K562 (cell line): ENCODE data around the gene CCDC183. TPM values are rescaled to one million over a fixed set of nuclear protein-coding genes. Genes with fewer than 3 reads are reported as not detected.
A peak's percentile ranks its signal among the peaks of the same experiment; 100 is the strongest.

Source experiments
- ARID2 ChIP-seq: fragments of 450-650 bp; IDR thresholded peaks from 2 replicates; pipeline ENCODE4 v1.6.1; 2017; ENCODE audit warnings: antibody characterized with exemption, mild to moderate bottlenecking
- FIP1L1 ChIP-seq: fragments of 200-400 bp; formaldehyde crosslinking; IDR thresholded peaks from 2 replicates; pipeline ENCODE4 v1.6.1; 2018; ENCODE audit warnings: mild to moderate bottlenecking, low read depth, low read length; ENCODE audit not compliant: poor library complexity, severe bottlenecking
- JUND ChIP-seq, 2 experiments: IDR thresholded peaks; 2 replicates in 1 of 2; 3 replicates in 1 of 2; pipeline ENCODE4 v1.6.1; 2011; ENCODE audit warnings: borderline replicate concordance in 2 of 2, low read depth in 2 of 2, low read length in 2 of 2, improper control_type of control experiment in 1 of 2, missing biosample characterization in 1 of 2, missing genetic modification characterization in 1 of 2, missing genetic modification reagents in 1 of 2
- KLF6 ChIP-seq: fragments of 250-450 bp; sonication (Bioruptor Pico); IDR thresholded peaks from 2 replicates; pipeline ENCODE4 v1.4.0; 2020; ENCODE audit warnings: mild to moderate bottlenecking, moderate library complexity, borderline replicate concordance
- NFXL1 ChIP-seq: fragments of 450-650 bp; formaldehyde crosslinking; IDR thresholded peaks from 2 replicates; pipeline ENCODE4 v1.4.0; 2021; ENCODE audit warnings: mild to moderate bottlenecking
- POLR2AphosphoS5 ChIP-seq: IDR thresholded peaks from 2 replicates; pipeline ENCODE4 v1.6.1; 2011; ENCODE audit warnings: mild to moderate bottlenecking, low read depth, low read length, moderate library complexity; ENCODE audit not compliant: control insufficient read depth, insufficient read depth
- polyA plus RNA-seq, 8 experiments: library from polyadenylated mRNA; depleted of rRNA in 4 of 8; stranded (reverse) in 5 of 8; unstranded in 3 of 8; fragments of >200 nt; fragmentation: Nextera tagmentation in 2 of 8; fragmentation: Illumina TruSeq in 1 of 8; extraction: Ambion mirVana in 2 of 8; extraction: Trizol in 1 of 8; gene quantifications; 2 replicates each; pipeline versions ENCODE4 v1.2.1 to v1.2.3, GENCODE V29; 2011 to 2014; ENCODE audit warnings: inconsistent platforms in 1 of 8, missing spikeins in 1 of 8
- total RNA-seq, 7 experiments: library from RNA; depleted of rRNA in 6 of 7; stranded (reverse); fragments of >200 nt in 6 of 7; fragmentation: Illumina TruSeq in 2 of 7; extraction: Trizol in 2 of 7; gene quantifications; 2 replicates each; pipeline versions ENCODE4 v1.2.1 to v1.2.3, GENCODE V29; 2011 to 2021; ENCODE audit warnings: low replicate concordance in 1 of 7
- TF ChIP-seq, protein P1 (sequence below): fragments of 450-650 bp; IDR thresholded peaks from 2 replicates; pipeline ENCODE4 v1.6.1; 2016; ENCODE audit warnings: low read depth
- TF ChIP-seq, protein P2 (sequence below), 2 experiments: fragments of 450-650 bp; IDR thresholded peaks; 2 replicates each; pipeline ENCODE4 v1.6.1; 2018; ENCODE audit warnings: mild to moderate bottlenecking in 2 of 2, low read depth in 1 of 2; ENCODE audit not compliant: partially characterized antibody in 2 of 2
- TF ChIP-seq, protein P3 (sequence below): fragments of 250-450 bp; sonication (Bioruptor Pico); IDR thresholded peaks from 2 replicates; pipeline ENCODE4 v1.4.0; 2020; ENCODE audit warnings: mild to moderate bottlenecking, moderate library complexity

CCDC183 gene
- total and polyA plus RNA-seq, 9 of the 15 experiments (the other 6 are each of a cell fraction or from before 2014, with no cell fraction given): 0.21 to 0.60 (median 0.29) TPM; not detected in 4

DNA sequence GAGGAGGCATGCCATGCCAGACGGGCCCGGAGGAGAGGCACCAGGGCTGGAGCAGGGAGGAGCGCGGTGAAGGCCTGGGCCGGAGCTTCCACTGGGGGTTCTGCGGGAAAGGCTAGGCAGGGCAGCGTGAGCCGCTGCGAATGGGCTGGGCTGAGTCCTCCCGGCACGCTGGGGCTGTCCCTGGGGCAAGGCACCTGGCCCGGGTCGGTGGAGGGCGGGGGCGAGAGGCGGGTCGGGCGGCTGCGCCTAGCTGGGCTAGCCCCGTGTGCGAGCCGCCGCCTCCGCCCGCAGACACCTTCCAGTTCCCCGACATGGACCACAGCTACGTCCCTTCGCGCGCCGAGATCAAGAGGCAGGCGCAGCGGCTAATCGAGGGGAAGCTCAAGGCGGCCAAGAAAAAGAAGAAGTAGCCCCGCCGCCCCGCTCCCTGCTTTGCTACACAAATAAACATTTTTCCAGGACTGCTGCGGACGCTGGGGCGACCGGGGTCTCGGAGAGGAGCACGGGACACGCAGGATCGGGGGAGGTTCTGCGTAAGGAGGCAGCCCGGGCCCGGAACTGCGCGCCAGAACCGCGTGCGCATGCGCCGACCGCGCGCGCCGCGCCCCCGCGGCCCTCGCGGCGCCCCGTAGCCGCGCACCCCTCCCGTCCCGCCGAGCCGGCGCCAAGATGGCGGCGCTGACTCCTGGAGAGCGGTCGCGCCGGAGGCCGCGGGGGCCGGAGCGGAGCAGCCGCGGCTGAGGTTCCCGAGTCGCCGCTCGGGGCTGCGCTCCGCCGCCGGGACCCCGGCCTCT, 11.3 kb downstream of the CCDC183 start, which contains the start of gene RABL6 (continued):
- TF ChIP-seq, protein P1, sequence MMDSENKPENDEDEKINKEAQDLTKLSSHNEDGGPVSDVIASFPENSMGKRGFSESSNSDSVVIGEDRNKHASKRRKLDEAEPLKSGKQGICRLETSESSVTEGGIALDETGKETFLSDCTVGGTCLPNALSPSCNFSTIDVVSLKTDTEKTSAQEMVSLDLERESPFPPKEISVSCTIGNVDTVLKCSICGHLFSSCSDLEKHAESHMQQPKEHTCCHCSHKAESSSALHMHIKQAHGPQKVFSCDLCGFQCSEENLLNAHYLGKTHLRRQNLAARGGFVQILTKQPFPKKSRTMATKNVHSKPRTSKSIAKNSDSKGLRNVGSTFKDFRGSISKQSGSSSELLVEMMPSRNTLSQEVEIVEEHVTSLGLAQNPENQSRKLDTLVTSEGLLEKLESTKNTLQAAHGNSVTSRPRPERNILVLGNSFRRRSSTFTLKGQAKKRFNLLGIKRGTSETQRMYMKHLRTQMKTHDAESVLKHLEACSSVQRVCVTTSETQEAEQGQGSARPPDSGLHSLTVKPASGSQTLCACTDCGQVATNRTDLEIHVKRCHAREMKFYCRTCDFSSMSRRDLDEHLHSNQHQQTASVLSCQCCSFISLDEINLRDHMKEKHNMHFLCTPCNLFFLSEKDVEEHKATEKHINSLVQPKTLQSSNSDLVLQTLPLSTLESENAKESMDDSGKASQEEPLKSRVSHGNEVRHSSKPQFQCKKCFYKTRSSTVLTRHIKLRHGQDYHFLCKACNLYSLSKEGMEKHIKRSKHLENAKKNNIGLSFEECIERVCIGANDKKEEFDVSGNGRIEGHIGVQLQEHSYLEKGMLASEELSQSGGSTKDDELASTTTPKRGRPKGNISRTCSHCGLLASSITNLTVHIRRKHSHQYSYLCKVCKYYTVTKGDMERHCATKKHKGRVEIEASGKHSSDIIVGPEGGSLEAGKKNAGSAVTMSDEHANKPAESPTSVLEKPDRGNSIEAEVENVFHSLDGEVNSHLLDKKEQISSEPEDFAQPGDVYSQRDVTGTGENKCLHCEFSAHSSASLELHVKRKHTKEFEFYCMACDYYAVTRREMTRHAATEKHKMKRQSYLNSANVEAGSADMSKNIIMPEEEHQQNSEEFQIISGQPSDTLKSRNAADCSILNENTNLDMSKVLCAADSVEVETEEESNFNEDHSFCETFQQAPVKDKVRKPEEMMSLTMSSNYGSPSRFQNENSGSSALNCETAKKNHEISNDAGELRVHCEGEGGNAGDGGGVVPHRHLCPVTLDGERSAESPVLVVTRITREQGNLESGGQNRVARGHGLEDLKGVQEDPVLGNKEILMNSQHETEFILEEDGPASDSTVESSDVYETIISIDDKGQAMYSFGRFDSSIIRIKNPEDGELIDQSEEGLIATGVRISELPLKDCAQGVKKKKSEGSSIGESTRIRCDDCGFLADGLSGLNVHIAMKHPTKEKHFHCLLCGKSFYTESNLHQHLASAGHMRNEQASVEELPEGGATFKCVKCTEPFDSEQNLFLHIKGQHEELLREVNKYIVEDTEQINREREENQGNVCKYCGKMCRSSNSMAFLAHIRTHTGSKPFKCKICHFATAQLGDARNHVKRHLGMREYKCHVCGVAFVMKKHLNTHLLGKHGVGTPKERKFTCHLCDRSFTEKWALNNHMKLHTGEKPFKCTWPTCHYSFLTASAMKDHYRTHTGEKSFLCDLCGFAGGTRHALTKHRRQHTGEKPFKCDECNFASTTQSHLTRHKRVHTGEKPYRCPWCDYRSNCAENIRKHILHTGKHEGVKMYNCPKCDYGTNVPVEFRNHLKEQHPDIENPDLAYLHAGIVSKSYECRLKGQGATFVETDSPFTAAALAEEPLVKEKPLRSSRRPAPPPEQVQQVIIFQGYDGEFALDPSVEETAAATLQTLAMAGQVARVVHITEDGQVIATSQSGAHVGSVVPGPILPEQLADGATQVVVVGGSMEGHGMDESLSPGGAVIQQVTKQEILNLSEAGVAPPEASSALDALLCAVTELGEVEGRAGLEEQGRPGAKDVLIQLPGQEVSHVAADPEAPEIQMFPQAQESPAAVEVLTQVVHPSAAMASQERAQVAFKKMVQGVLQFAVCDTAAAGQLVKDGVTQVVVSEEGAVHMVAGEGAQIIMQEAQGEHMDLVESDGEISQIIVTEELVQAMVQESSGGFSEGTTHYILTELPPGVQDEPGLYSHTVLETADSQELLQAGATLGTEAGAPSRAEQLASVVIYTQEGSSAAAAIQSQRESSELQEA: peak; percentile 85
- TF ChIP-seq KLF6 (CRISPR knock-in tag) (peak; percentile 53; the same call in 1 of the 2 replicates), JUND (IDR thresholded peaks at IDR 0.05; ENCODE audit: borderline replicate concordance, low read depth, low read length) (no peak), JUND (tag; IDR thresholded peaks at IDR 0.05; ENCODE audit: borderline replicate concordance, low read depth, low read length) (no peak), ARID2 (no peak), FIP1L1 (no peak), NFXL1 (CRISPR knock-in tag) (no peak), POLR2AphosphoS5 (peak; percentile 69)
- TF ChIP-seq, protein P2, sequence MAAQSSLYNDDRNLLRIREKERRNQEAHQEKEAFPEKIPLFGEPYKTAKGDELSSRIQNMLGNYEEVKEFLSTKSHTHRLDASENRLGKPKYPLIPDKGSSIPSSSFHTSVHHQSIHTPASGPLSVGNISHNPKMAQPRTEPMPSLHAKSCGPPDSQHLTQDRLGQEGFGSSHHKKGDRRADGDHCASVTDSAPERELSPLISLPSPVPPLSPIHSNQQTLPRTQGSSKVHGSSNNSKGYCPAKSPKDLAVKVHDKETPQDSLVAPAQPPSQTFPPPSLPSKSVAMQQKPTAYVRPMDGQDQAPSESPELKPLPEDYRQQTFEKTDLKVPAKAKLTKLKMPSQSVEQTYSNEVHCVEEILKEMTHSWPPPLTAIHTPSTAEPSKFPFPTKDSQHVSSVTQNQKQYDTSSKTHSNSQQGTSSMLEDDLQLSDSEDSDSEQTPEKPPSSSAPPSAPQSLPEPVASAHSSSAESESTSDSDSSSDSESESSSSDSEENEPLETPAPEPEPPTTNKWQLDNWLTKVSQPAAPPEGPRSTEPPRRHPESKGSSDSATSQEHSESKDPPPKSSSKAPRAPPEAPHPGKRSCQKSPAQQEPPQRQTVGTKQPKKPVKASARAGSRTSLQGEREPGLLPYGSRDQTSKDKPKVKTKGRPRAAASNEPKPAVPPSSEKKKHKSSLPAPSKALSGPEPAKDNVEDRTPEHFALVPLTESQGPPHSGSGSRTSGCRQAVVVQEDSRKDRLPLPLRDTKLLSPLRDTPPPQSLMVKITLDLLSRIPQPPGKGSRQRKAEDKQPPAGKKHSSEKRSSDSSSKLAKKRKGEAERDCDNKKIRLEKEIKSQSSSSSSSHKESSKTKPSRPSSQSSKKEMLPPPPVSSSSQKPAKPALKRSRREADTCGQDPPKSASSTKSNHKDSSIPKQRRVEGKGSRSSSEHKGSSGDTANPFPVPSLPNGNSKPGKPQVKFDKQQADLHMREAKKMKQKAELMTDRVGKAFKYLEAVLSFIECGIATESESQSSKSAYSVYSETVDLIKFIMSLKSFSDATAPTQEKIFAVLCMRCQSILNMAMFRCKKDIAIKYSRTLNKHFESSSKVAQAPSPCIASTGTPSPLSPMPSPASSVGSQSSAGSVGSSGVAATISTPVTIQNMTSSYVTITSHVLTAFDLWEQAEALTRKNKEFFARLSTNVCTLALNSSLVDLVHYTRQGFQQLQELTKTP (IDR thresholded peaks at IDR 0.05; ENCODE audit: low read depth in 1 of 2, partially characterized antibody in 2 of 2): no peak
- TF ChIP-seq, protein P3, sequence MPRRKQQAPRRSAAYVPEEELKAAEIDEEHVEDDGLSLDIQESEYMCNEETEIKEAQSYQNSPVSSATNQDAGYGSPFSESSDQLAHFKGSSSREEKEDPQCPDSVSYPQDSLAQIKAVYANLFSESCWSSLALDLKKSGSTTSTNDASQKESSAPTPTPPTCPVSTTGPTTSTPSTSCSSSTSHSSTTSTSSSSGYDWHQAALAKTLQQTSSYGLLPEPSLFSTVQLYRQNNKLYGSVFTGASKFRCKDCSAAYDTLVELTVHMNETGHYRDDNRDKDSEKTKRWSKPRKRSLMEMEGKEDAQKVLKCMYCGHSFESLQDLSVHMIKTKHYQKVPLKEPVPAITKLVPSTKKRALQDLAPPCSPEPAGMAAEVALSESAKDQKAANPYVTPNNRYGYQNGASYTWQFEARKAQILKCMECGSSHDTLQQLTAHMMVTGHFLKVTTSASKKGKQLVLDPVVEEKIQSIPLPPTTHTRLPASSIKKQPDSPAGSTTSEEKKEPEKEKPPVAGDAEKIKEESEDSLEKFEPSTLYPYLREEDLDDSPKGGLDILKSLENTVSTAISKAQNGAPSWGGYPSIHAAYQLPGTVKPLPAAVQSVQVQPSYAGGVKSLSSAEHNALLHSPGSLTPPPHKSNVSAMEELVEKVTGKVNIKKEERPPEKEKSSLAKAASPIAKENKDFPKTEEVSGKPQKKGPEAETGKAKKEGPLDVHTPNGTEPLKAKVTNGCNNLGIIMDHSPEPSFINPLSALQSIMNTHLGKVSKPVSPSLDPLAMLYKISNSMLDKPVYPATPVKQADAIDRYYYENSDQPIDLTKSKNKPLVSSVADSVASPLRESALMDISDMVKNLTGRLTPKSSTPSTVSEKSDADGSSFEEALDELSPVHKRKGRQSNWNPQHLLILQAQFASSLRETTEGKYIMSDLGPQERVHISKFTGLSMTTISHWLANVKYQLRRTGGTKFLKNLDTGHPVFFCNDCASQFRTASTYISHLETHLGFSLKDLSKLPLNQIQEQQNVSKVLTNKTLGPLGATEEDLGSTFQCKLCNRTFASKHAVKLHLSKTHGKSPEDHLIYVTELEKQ (CRISPR knock-in tag): no peak
